ENCODE data around the gene FNTB. TPM values are rescaled to one million over a fixed set of nuclear protein-coding genes. Genes with fewer than 3 reads are reported as not detected.

The FNTB gene
- total RNA-seq, 1 donor, result 12.1 TPM

DNA sequence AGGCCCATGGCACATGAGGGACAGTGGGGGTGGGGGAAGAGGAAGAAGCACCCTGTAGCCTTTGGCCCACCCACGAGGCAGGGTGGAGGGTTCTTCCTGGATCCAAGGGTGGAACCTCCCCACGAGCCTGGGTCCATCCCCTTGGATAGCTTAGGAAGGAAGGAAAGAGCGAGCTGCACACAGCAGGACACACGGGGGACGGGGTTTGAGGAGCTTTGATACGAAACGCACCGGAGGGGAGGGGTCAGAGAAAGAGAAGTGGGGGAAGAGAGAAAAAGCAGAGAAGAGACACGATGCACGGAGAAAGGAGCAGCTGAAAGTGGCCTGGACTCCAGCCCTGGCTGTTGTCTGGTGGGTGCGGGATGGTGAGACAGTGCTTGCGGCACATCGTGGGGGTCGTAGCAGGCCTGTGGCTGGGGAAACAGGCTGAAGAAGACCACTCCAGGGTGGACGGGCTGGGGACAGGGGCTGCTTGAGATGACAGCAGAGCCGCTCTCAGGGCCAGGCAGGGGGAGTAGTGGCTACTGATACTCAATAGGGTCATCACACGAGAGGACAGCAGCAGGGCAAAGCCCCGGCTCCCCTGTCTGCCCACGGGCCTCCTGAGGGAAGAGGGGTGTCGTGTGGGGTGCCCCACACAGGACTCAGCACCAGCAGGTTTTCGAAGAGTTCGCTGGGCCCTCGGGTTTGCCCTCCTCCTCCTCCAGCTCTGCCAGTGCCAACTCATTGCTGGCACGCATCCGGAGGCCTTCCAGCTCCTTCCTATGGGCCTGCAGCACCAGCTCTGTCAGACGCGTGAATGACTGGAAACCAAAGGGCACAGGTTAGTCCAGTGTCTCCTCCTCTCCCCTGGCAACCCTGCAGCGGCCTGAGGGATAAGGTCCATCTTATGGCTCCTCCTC is 38.7 kb upstream of the FNTB start:
- no peak for DNase-seq (ENCODE audit: low read depth)
- no peak overlapping the region for H3K4me3 ChIP-seq (ENCODE audit: low read depth, low read length)
- TF ChIP-seq, protein P1, sequence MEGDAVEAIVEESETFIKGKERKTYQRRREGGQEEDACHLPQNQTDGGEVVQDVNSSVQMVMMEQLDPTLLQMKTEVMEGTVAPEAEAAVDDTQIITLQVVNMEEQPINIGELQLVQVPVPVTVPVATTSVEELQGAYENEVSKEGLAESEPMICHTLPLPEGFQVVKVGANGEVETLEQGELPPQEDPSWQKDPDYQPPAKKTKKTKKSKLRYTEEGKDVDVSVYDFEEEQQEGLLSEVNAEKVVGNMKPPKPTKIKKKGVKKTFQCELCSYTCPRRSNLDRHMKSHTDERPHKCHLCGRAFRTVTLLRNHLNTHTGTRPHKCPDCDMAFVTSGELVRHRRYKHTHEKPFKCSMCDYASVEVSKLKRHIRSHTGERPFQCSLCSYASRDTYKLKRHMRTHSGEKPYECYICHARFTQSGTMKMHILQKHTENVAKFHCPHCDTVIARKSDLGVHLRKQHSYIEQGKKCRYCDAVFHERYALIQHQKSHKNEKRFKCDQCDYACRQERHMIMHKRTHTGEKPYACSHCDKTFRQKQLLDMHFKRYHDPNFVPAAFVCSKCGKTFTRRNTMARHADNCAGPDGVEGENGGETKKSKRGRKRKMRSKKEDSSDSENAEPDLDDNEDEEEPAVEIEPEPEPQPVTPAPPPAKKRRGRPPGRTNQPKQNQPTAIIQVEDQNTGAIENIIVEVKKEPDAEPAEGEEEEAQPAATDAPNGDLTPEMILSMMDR (IDR thresholded peaks at IDR 0.05; ENCODE audit: insufficient read depth, low read depth, low read length), result no peak

DNA sequence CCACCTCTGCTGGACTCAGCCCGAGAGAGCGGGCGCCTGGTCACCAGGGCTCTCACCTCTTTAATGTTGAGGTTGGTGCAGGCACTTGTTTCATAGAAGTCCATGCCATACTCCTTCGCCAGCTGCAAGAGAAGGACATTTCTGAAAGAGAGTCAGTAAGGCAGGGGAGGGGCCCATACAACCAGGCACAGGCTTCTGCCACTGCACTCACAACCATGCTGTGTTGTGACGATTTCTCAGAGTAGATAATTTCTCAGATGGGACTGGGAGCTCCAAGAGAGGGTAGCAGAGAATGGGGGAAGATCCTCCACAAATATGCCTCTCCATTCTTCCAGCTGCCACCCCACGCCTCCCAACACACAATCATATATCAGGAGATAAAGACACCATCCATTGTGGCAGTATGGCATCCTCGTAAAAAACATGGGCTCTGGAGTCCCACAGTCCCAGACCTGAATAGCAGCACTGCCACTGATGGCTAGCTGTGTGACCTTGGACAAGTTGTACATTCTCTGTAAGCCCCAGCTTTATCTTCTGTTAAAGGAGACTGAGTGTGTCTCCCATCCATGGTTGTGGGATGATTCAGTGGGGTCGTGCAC is 38.0 kb upstream of the FNTB start:
- no peak overlapping the region for H3K4me3 ChIP-seq (ENCODE audit: low read depth, low read length)
- no peak for DNase-seq (ENCODE audit: low read depth)
- TF ChIP-seq, protein P1 (IDR thresholded peaks at IDR 0.05; ENCODE audit: insufficient read depth, low read depth, low read length), result no peak

DNA sequence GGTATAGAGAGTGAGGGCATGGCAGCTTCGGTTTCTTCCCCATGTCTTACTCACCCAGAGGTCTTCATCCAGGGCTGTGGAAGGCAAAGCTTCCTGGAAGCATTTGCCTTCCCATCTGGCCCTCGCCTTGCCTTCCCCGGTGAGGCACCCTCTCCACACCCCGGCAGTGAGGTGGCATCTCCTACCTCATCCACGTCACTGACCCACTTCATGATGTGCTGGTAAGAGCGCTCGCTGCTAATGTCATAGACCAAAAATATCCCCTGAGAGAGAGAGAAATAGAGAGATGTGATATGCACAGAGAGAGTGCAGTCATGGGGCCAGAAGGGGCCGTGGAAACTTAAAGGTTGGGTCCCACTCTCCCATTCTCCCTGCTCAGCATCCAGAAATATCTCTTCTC is 35.8 kb upstream of the FNTB start:
- TF ChIP-seq, protein P1 (IDR thresholded peaks at IDR 0.05; ENCODE audit: insufficient read depth, low read depth, low read length), result no peak
- DNase-seq (ENCODE audit: low read depth), result no peak

DNA sequence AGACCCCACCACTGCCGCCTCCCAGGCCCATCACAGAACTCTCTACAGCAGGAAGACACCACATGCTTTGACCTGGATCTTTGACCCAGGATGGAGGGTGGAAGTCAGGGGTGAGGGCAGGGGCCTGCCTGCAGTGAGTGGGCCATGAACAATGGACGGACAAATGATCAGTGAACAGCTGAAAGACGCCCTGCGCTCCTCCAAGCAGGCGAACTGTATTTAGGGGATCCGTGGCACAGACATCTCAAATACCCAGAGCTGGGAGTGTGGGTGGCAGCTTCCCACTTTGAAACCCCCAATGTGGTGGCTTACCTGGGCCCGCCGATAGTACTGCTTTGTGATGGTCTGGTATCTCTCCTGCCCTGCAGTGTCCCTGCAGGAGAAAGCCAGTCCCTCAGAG is 35.4 kb upstream of the FNTB start:
- DNase-seq (ENCODE audit: low read depth), result no peak
- TF ChIP-seq, protein P1 (IDR thresholded peaks at IDR 0.05; ENCODE audit: insufficient read depth, low read depth, low read length), result no peak
- H3K4me3 ChIP-seq (ENCODE audit: low read depth, low read length), result no peak overlapping the region

More for the DNA sequence above, 35.8 kb upstream of the FNTB start:
- no peak overlapping the region for H3K4me3 ChIP-seq (ENCODE audit: low read depth, low read length)

DNA sequence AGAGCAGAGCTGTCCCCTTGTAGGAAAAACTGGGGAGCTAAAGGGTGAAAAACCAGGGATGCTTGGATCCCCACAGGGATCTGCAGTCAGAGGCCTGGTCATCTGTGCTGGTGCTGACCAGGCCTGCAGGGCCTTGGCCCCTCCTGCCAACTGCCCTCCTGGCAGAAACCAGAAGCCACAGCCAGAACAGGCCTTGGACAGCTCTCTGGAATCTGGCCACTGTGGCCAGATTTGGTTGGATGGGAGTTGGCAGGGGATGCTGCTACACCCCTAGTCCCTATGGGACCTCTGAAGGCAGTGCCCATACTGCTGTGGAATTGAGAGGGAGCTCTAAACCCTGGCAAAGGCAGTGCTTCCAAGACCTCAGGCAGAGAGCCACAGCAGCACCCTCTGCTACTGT is 35.0 kb upstream of the FNTB start:
- H3K4me3 ChIP-seq (ENCODE audit: low read depth, low read length), result no peak overlapping the region
- TF ChIP-seq, protein P1 (IDR thresholded peaks at IDR 0.05; ENCODE audit: insufficient read depth, low read depth, low read length), result no peak
- DNase-seq (ENCODE audit: low read depth), result no peak

DNA sequence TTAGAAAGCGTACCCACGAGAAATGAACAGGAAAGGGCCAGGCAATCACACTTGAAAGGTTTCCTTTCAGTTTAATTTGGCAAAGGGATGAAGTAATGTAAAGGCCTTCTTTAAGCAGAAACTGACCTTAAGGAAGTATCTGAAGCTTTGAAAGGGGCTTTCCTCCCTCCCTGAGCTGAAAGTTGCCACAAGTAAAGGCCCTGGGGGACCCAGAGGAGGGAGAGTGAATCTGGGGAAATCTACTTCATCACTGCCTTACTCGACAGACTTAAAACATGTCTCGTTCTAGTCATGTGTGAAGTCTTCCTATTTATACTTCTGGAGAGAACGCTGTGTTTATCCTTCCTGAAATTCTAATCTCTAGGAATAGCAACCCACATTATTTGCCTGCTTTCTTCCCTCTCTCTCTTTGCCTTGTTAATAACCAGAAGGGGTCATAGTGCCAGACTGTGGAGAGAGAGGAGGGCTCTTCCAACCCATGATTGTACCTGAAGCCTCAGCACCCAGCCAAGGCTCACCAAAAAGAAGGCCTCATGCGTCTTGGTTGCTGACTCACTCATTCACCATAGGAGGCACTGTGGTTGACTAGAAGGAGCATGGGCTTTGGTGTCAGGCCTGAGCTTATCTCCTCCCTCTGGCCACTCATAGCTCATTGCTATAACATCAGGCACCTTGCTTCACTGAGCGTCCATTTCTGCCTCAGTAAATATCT is 33.9 kb upstream of the FNTB start:
- TF ChIP-seq, protein P1 (IDR thresholded peaks at IDR 0.05; ENCODE audit: insufficient read depth, low read depth, low read length), result no peak
- H3K4me3 ChIP-seq (ENCODE audit: low read depth, low read length), result no peak overlapping the region
- no peak for DNase-seq (ENCODE audit: low read depth)

All from fibroblast of villous mesenchyme (primary cell).